Middle frontal gyrus (tissue), 1 donor: ENCODE results near the gene ZIC5.

Source experiments
- DNase-seq: peaks from one replicate; pipeline ENCODE4 v3.0.0-alpha.2; 2015; ENCODE audit warnings: low spot score; ENCODE audit errors: extremely low spot score

The ZIC5 gene

DNA sequence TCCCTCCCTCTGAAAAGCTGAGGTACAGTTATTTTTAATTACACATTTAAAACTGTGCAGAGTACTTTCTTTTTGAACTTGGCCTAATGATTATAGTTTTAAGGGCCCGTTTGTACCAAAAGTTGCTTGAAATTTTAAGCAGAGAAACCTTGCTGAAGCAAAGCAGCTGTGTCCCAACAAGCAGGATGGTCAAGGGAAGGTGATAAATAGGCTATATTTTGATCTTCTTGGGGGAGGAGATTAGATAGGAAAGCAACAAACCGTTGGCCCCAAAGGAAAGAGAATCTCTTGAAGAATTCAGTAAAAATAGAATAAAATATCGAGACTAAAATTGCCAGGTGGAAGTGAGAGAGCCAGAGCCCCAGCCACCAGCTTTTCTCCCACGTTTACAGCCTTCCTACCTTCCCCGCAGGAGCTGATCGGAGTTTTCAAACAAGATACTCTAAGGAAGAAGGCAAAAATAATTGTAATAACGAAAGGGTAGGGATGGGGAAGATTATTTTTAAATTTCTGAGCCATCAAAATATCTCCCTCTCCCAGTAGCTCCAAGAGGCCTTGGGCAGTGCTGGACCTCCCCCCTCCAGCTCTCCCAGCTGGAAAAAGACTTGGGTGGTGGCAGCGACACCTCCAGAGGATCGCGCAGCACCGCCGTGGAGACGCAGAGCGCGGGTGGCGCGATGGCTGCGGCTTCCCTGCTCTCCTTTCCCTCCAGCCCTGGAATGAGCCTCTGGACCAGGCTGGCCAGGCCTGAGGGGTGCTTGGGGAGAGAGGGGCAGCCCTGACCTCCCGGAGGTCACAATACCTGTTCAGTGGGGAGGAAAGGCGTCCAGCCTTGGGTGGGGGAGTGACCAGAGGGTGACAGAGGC, 15.8 kb upstream of the ZIC5 start:
- no peak for DNase-seq

GRCh38 chr13:99986741-99987140, 15.2 kb upstream of the ZIC5 start:
- DNase-seq: no peak

DNA sequence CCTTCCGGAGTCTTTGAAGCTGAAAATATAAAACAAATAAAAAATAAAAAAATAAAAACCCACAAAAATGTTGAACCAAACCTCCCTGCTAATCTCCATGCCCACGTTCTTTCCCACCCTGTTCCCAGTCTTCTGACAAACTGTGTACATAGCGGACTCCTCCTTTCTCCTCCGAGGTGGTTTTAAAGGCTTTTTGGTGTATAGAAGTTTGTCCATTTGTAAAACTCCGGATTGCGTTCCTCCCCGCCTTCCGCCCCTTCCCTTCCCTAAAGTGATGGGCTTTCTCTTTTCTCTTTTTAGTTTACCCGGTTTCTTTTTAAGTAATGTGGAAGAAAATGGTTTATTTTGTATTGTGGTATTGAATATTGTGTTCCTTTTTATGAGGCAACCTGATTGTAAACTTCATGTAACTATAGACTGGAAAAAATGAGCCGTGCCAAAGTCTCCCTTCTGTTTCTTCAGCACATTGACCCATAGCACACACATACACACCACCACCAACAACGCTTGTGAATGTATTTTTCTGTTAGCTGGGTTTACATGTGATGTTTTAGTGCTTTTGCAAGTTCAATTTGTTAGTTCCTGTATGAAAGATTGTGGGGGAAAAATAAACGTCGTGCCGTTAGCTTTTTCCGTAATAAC, 14.4 kb upstream of the ZIC5 start:
- no peak for DNase-seq

DNA sequence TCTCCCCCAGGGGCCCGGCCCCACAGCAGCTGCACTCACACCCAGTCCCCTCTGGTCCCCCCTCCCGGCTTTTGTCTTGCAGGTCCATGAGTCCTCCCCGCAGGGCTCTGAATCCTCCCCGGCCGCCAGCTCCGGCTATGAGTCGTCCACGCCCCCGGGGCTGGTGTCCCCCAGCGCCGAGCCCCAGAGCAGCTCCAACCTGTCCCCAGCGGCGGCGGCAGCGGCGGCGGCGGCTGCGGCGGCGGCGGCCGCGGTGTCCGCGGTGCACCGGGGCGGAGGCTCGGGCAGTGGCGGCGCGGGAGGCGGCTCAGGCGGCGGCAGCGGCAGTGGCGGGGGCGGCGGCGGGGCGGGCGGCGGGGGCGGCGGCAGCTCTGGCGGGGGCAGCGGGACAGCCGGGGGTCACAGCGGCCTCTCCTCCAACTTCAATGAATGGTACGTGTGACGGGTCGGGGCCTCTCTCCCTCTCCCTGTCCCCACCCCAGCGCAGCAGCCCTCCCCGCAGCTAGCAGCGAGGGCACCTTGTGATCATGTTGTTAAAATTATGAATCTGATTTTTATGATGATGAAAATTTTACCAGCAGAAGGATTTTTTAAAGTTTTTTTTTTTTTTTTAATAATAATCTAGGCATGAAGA, 13.8 kb upstream of the ZIC5 start:
- no peak for DNase-seq

DNA sequence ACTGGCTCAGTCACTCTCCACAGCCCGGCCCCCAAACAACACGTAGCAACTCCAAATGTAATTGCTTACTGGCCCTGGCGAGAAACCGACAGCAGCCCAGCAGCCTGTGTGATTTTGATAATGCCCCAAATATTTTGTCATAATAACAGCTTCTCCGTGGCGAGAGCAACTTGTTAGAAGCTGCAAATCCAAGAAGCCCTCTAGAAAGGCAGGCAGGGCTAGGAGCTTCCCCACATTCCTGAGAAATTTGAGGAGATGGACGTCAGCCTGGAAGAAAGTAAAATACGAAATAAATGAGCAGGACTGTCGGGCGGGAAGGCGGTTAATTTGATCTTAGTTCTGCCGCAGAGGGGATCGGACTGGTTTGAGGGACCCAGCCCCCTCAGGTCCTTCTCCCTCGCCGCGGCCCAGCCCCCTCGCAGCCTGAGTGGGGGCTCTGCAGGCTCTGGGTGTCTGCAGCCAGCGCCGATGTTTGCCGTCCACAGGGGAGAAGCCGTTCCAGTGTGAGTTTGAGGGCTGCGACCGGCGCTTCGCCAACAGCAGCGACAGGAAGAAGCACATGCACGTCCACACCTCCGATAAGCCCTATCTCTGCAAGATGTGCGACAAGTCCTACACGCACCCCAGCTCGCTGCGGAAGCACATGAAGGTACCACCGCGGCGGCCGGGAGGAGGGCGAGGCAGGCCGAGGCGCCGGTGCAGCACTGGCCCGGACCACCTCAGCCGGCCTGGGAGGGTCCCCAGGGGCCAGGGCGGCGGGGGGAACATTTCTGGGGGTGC, 13.1 kb upstream of the ZIC5 start:
- DNase-seq: no peak

GRCh38 chr13:99983499-99984401, 12.2 kb upstream of the ZIC5 start:
- no peak for DNase-seq

GRCh38 chr13:99982731-99983498, 11.3 kb upstream of the ZIC5 start:
- DNase-seq: no peak

GRCh38 chr13:99982036-99982730, 10.6 kb upstream of the ZIC5 start:
- DNase-seq: no peak

DNA sequence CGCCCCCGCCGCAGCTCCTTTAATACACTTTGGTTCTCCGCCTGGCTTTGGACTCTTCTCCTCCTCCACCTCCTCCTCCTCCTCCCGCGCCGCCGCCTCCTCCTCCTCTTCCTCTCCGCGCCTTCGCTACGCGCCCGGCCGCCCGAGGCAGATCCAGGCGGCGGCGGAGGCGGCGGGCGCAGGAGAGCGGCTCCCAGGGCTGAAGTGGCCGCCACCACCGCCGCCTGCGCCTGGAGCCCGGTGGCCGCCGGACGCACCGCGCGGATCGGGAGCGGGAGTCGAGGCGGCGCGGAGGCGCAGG, 10.1 kb upstream of the ZIC5 start, which contains the start of gene ZIC2:
Gene ZIC2, plus strand, starts transcription at position 50 of the 301 bp plus-strand sequence. CDS start 281 bp downstream, outside the sequence.
- no peak for DNase-seq

DNA sequence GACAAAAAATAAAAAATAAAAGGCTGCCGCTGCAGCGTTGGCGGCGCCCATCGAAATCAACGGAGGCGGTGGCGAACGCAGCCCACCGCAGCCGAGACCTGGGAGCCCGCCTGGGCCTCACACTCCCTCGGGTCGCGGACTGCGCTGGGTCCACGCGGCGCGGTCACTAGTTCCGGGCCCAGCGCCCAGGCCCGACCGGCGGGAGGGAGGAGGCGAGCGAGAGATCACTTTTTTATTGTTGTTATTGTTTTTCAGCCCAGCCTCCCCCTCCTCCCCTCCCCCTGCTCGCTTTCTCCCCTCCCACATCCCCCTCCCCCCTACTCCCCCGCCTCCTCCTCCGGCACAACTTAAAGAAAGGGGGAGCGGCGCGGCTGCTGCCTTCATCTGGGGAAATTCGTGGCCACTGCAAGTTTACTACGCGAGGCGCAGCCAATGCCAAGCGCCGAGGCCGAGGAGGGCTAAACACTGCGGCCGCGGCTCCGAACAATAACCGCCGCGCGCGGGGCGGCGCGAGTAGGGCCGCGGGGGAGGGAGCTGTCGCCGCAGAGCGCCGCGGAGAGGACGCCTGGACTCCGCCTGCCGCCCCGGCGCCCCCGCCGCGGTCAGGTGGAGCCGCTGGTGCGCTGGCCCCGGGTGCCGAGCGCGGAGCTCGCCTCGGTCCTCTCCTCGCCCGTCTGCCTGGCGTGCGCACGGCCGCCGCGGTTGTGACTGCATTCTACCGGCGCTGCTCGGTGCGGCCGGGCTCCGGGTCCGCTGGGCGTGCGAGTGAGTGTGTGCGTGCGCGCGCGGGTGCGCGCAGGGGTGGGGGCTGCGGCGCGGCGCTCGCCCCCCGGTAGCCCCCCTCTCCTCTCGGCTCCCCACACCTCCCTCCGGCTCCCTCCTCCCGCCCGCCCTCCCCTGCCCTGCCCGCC, 9.5 kb upstream of the ZIC5 start:
- DNase-seq: no peak

- DNase-seq: no peak
Measured at GRCh38 chr13:99980201-99980823, 8.7 kb upstream of the ZIC5 start.

DNA sequence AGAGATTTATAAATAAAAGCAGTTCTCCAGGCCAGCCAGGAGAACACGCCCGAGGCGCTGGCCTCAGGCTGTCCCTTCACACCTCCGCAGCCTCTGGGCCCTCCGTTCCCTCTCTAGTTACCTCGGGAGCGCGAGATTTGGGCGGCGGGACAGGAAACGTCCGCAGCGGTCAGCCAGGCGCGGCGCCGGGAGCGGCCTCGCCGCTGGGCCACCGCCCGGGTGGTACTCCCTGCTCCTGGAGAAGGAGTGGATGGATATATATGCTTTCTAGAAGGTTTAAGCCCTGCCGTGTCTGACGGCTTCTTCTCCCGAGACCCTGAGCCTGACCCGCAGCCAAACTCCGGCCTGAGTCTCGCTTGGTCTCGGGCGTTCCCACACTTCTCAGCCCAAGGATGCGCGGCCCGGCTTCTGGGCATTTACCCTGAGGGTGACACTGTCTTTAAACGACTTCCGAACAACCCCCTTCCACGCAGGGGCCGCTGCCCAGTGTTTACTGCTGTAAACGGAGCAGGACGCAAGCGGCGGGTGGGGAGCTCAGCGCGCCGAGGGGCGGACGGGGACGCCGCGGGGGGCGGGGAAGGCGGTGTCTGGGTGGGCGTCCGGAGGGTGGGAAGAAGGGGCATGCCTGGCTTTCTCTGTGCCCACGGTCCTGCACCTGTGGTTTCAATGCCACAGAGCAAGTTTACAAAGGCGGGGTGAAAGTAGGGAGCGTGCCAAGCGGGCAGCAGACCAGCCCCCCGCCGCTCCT, 8.1 kb upstream of the ZIC5 start:
- no peak for DNase-seq

- DNase-seq: no peak
Measured at GRCh38 chr13:99978799-99979452, 7.4 kb upstream of the ZIC5 start.

DNA sequence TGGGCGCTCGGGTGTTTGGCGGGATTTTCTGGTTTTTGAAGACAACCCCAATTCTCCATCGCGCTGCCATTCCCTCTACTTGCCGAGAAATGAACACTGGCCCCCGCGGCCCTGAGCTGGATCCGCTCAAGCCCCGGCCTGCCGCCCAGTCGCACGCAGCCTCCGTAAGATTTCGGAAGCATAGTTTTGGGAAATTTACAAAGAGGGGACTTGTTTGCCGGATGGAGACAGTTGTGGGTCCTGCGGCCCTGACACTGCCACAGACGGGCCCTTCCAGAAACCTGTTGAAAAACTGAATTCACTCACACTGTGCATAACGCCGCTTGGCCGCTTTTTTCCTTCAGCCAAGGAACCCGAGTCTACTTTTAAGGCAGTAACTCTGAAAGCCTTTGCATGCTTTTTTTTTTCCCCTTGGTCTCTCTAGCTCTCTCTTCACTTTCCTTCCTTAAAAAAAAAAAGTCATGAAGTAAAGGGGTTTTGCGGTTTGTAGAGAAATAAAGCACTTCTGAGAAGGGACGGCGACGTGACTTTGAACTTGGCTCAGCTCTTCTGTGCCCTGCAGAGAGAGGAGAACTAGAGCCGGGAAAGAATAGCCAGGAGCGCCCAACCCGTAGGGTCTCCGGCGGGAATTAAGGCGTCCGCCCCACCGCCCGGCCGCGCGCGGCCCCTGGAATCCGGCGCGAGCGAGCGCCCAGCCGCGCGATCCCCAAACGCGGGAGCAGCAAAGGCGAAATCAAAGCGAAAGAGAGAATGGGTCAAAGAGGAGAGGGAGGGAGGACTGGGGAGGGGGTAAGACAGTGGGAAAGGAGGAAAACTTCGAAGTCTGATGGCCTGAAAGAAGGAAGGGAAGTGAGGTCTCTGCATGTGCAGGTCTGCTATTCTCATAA, 6.6 kb upstream of the ZIC5 start:
- no peak for DNase-seq

DNA sequence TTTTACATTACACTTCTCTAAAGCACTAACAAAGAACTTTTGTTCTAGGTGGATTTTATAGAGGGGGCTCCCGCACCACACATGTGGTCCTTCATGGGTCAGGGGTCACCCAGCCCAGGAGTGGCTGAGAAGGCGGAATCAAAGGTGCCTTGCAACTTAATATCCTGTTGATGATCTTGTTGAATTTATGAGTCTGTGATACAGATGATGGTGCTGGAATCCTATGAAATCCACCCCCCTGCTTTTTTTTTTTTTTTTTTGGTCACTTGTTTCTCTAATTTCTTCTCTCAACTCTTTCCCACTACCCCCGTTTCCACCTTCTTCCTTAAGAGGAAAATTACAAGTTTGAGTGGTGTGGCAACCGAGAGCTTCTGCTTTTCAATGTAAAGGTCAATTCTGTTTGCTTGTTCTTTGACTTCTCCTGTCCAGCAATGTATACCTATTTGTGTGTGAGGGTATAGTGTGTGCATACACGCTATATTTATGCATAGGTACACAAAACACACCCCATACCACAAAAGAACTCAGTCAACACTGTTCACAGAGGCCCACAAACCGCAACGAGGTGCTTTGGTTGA, 5.9 kb upstream of the ZIC5 start:
- no peak for DNase-seq
